ENCODE results near the gene ZMIZ1. TPM values are rescaled to one million over a fixed set of nuclear protein-coding genes. Genes with fewer than 3 reads are reported as not detected.

The ZMIZ1 gene
- total RNA-seq, 1 experiment from 2014 or later = 42.3 TPM

- peaks cover 27% of the 10 kb centered on the region for H3K36me3 Mint-ChIP-seq (ENCODE audit: insufficient read depth, unreplicated experiment)
- no peaks in the 10 kb centered on the region for H3K27me3 Mint-ChIP-seq (ENCODE audit: insufficient read depth, unreplicated experiment)
- Histone ChIP-seq H3K36me3 (ENCODE audit: control insufficient read depth, insufficient read depth, low read length) (peaks cover 3% of the 10 kb centered on the region), H3K9me3 (no peaks in the 10 kb centered on the region), H3K4me3 (ENCODE audit: low read depth, low read length) (no peak overlapping the region), H3K4me1 (no peaks in the 10 kb centered on the region), H3K27me3 (replicated peaks; ENCODE audit: control insufficient read depth, insufficient read depth, low read length) (no peaks in the 10 kb centered on the region)
- intact Hi-C loops (cut with micrococcal nuclease; ENCODE audit: unreplicated experiment) = no loop called here
- no peak for DNase-seq
- H3K4me1 Mint-ChIP-seq (ENCODE audit: low read depth, unreplicated experiment) = no peaks in the 10 kb centered on the region
- no TSS peak for BruUV-seq (replicated peaks)
- POLR2A ChIA-PET = no interaction called here
- no peaks in the 10 kb centered on the region for H3K9me3 Mint-ChIP-seq (ENCODE audit: unreplicated experiment)
- no peak overlapping the region for H3K4me3 Mint-ChIP-seq (ENCODE audit: unreplicated experiment)
- TF ChIP-seq CTCF (IDR thresholded peaks at IDR 0.05; ENCODE audit: insufficient read depth in 1 of 2, low read depth in 1 of 2, low read length in 1 of 2, severe bottlenecking in 1 of 2, unreplicated experiment in 1 of 2) = no peak
- H3K27ac Mint-ChIP-seq (ENCODE audit: unreplicated experiment) = no peak overlapping the region
- CTCF ChIA-PET = no interaction called here
Measured at GRCh38 chr10:79287973-79288723, 219.4 kb downstream of the ZMIZ1 start.

GRCh38 chr10:79289801-79290200 is 221.0 kb downstream of the ZMIZ1 start:
- H3K4me3 Mint-ChIP-seq (ENCODE audit: unreplicated experiment) = no peak overlapping the region
- no peak overlapping the region for H3K4me3 ChIP-seq (ENCODE audit: low read depth, low read length)
- POLR2A ChIA-PET = no interaction called here
- H3K9me3 Mint-ChIP-seq (ENCODE audit: unreplicated experiment) = no peaks in the 10 kb centered on the region
- intact Hi-C loops (cut with micrococcal nuclease; ENCODE audit: unreplicated experiment) = no loop called here
- H3K27me3 ChIP-seq (replicated peaks; ENCODE audit: control insufficient read depth, insufficient read depth, low read length) = no peaks in the 10 kb centered on the region
- CTCF ChIA-PET = no interaction called here
- no peaks in the 10 kb centered on the region for H3K9me3 ChIP-seq
- no peaks in the 10 kb centered on the region for H3K27me3 Mint-ChIP-seq (ENCODE audit: insufficient read depth, unreplicated experiment)
- no peak for TF ChIP-seq CTCF (IDR thresholded peaks at IDR 0.05; ENCODE audit: insufficient read depth in 1 of 2, low read depth in 1 of 2, low read length in 1 of 2, severe bottlenecking in 1 of 2, unreplicated experiment in 1 of 2)
- peaks cover 39% of the 10 kb centered on the region for H3K36me3 Mint-ChIP-seq (ENCODE audit: insufficient read depth, unreplicated experiment)
- no peaks in the 10 kb centered on the region for H3K4me1 Mint-ChIP-seq (ENCODE audit: low read depth, unreplicated experiment)
- no peak for DNase-seq
- no peaks in the 10 kb centered on the region for H3K4me1 ChIP-seq
- H3K36me3 ChIP-seq (ENCODE audit: control insufficient read depth, insufficient read depth, low read length) = peaks cover 3% of the 10 kb centered on the region
- BruUV-seq (replicated peaks) = no TSS peak
- no peak overlapping the region for H3K27ac Mint-ChIP-seq (ENCODE audit: unreplicated experiment)

GRCh38 chr10:79292026-79292766 is 223.4 kb downstream of the ZMIZ1 start:
- no TSS peak for BruUV-seq (replicated peaks)
- Mint-ChIP-seq H3K36me3 (ENCODE audit: insufficient read depth, unreplicated experiment) (peaks cover 43% of the 10 kb centered on the region), H3K9me3 (ENCODE audit: unreplicated experiment) (no peaks in the 10 kb centered on the region), H3K4me3 (ENCODE audit: unreplicated experiment) (no peak overlapping the region), H3K27me3 (ENCODE audit: insufficient read depth, unreplicated experiment) (no peaks in the 10 kb centered on the region), H3K27ac (ENCODE audit: unreplicated experiment) (no peak overlapping the region), H3K4me1 (ENCODE audit: low read depth, unreplicated experiment) (no peaks in the 10 kb centered on the region)
- Histone ChIP-seq H3K4me1 (no peaks in the 10 kb centered on the region), H3K9me3 (no peaks in the 10 kb centered on the region), H3K27me3 (replicated peaks; ENCODE audit: control insufficient read depth, insufficient read depth, low read length) (no peaks in the 10 kb centered on the region), H3K36me3 (ENCODE audit: control insufficient read depth, insufficient read depth, low read length) (peaks cover 7% of the 10 kb centered on the region), H3K4me3 (ENCODE audit: low read depth, low read length) (no peak overlapping the region)
- no peak for TF ChIP-seq CTCF (IDR thresholded peaks at IDR 0.05; ENCODE audit: insufficient read depth in 1 of 2, low read depth in 1 of 2, low read length in 1 of 2, severe bottlenecking in 1 of 2, unreplicated experiment in 1 of 2)
- intact Hi-C loops (cut with micrococcal nuclease; ENCODE audit: unreplicated experiment) = no loop called here
- POLR2A ChIA-PET = no interaction called here
- CTCF ChIA-PET = interaction anchor here (0.6 to 1.0 kb wide), 6 partner anchors 31 to 339 kb away, joined by 3 to 6 read pairs (median 3); no protein-coding TSS in a partner anchor
- DNase-seq = no peak

Measured in Caco-2 (cell line).